ENCODE results near the gene CMTM6. TPM values are rescaled to one million over a fixed set of nuclear protein-coding genes. Genes with fewer than 3 reads are reported as not detected.

The CMTM6 gene
- total and polyA plus RNA-seq, 2 of the 13 experiments (the other 11 are each of a cell fraction or from before 2014, with no cell fraction given) = 25.6 to 55.7 TPM

DNA sequence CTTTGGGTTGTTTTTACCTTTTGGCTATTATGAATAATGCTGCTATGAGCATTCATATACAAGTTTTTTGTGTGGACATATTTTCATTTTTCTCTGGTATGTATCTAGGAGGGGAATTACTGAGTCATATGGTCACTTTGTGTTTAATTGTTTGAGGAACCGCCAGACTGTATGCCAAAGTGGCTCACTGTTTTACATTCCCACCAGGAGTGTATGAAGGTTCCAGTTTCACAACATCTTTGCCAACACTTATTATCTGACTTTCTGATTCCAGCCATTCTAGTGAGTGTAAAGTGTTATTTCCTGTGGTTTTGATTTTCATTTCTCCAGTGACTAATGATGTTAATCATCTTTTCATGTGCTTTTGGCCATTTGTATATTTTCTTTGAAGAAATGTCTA is 59.2 kb downstream of the CMTM6 start:
- Histone ChIP-seq H3K79me2 (ENCODE audit: insufficient read depth, low read length) (peaks cover 3% of the 10 kb centered on the region), H3K4me2 (ENCODE audit: low read depth, low read length) (no peak overlapping the region), H3K36me3 (replicated peaks in 1 of 2; ENCODE audit: control insufficient read depth in 1 of 2, insufficient read depth in 2 of 2, low read length in 2 of 2) (peaks cover 1 to 8% of the 10 kb centered on the region in 2 experiments; a peak in 1 of 5 replicates), H2AFZ (ENCODE audit: low read length) (no peak overlapping the region), H3K9ac (ENCODE audit: insufficient read depth, low read depth, low read length) (no peak overlapping the region), H4K20me1 (ENCODE audit: insufficient read depth, low read length) (no peaks in the 10 kb centered on the region), H3K27ac (ENCODE audit: extremely low read length, insufficient read depth, low read length) (no peak overlapping the region), H3K4me3 (replicated peaks in 1 of 3; ENCODE audit: insufficient read depth in 1 of 3, low read depth in 2 of 3, low read length in 3 of 3) (no peak overlapping the region), H3K4me1 (ENCODE audit: insufficient read depth, low read length) (no peaks in the 10 kb centered on the region), H3K27me3 (ENCODE audit: control insufficient read depth in 1 of 2, insufficient read depth in 2 of 2, low read length in 2 of 2) (no peaks in the 10 kb centered on the region), H3K9me3 (ENCODE audit: low read length) (no peaks in the 10 kb centered on the region)
- intact Hi-C loops (cut with micrococcal nuclease; ENCODE audit: unreplicated experiment) (no loop called here), in situ Hi-C loops (cut with HindIII; ENCODE audit: extremely low pct_ligation_motif_present, low pct_unique_long_range_greater_than_20kb) (no loop called here)
- WGBS (ENCODE audit: low lambda C conversion rate) = 100% methylated on average over 1 of the region's 1 CpG
- no peak for TF ChIP-seq HMGA1 (CRISPR knock-in tag; conservative IDR thresholded peaks at IDR 0.05)
- ATAC-seq = no peak
- ChIA-PET CTCF (ENCODE audit: low intra/inter-chr PET ratio, low total read pairs) (no interaction called here), POLR2A (no interaction called here)
- no TSS peak for BruUV-seq (replicated peaks)
- no peak for FAIRE-seq
- no peak for DNase-seq (ENCODE audit: low spot score)

DNA sequence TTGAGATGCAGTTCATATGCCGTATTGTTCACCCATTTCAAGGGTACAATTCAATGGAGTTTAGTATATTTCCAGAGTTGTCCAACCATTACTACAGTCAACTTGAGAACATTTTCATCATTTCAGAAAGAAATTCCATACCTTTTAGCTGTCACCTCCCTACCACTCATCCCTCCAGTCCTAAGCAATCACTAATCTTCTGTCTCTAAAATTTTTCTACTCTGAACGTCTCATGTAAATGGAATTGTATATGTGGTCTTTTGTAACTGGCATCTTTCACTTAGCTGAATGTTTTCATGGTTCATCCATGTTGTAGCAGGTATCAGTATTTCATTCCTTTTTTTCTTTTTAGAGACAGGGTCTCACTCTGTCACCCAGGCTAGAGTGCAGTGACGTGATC is 59.9 kb downstream of the CMTM6 start:
- no peak overlapping the region for H3K4me2 ChIP-seq (ENCODE audit: low read depth, low read length)
- DNase-seq (ENCODE audit: low spot score) (no peak), FAIRE-seq (no peak), ATAC-seq (no peak)
- no peak overlapping the region for H3K27ac ChIP-seq (ENCODE audit: extremely low read length, insufficient read depth, low read length)
- POLR2A ChIA-PET = interaction anchor here (0.7 kb wide), 1 partner anchor 43 kb away, joined by 3 read pairs; no protein-coding TSS in a partner anchor
- no peaks in the 10 kb centered on the region for H3K9me3 ChIP-seq (ENCODE audit: low read length)
- BruUV-seq (replicated peaks) = no TSS peak
- H4K20me1 ChIP-seq (ENCODE audit: insufficient read depth, low read length) = no peaks in the 10 kb centered on the region
- H3K4me1 ChIP-seq (ENCODE audit: insufficient read depth, low read length) = no peaks in the 10 kb centered on the region
- H3K27me3 ChIP-seq (ENCODE audit: control insufficient read depth in 1 of 2, insufficient read depth in 2 of 2, low read length in 2 of 2) = no peaks in the 10 kb centered on the region
- peaks cover 3% of the 10 kb centered on the region for H3K79me2 ChIP-seq (ENCODE audit: insufficient read depth, low read length)
- H3K9ac ChIP-seq (ENCODE audit: insufficient read depth, low read depth, low read length) = no peak overlapping the region
- peaks cover 1 to 8% of the 10 kb centered on the region in 2 experiments; a peak in 1 of 5 replicates for H3K36me3 ChIP-seq (replicated peaks in 1 of 2; ENCODE audit: control insufficient read depth in 1 of 2, insufficient read depth in 2 of 2, low read length in 2 of 2)
- H2AFZ ChIP-seq (ENCODE audit: low read length) = no peak overlapping the region
- 94% methylated on average over 3 of the region's 3 CpGs for WGBS (ENCODE audit: low lambda C conversion rate)
- intact Hi-C loops (cut with micrococcal nuclease; ENCODE audit: unreplicated experiment) (no loop called here), in situ Hi-C loops (cut with HindIII; ENCODE audit: extremely low pct_ligation_motif_present, low pct_unique_long_range_greater_than_20kb) (no loop called here)
- TF ChIP-seq ZNF775 (CRISPR knock-in tag; IDR thresholded peaks at IDR 0.05; ENCODE audit: borderline replicate concordance) (no peak), EED (CRISPR knock-in tag; IDR thresholded peaks at IDR 0.05) (no peak), ZNF234 (CRISPR knock-in tag; conservative IDR thresholded peaks at IDR 0.05) (no peak)
- CTCF ChIA-PET (ENCODE audit: low intra/inter-chr PET ratio, low total read pairs) = no interaction called here
- H3K4me3 ChIP-seq (replicated peaks in 1 of 3; ENCODE audit: insufficient read depth in 1 of 3, low read depth in 2 of 3, low read length in 3 of 3) = no peak overlapping the region
